ENCODE measurements around the gene ABHD17A.

DNA sequence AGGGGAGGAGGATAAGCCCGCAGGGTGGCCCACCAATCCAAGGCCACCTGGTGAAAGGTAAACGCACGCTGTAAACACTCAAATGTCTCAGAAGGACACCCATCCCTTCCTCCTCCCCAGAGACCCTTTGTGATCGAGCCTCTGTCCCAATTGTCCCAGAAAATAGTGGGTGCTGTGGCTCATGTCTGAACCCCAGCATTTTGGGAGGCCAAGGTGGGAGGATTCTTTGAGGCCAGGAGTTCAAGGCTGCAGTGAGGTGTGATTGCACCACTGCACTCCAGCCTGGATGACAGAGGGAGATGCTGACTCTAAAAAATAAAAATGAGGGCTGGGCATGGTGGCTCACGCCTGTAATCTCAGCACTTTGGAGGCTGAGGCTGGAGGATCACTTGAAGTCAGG lies 3.1 kb upstream of the ABHD17A start:
- TF ChIP-seq, protein P1, sequence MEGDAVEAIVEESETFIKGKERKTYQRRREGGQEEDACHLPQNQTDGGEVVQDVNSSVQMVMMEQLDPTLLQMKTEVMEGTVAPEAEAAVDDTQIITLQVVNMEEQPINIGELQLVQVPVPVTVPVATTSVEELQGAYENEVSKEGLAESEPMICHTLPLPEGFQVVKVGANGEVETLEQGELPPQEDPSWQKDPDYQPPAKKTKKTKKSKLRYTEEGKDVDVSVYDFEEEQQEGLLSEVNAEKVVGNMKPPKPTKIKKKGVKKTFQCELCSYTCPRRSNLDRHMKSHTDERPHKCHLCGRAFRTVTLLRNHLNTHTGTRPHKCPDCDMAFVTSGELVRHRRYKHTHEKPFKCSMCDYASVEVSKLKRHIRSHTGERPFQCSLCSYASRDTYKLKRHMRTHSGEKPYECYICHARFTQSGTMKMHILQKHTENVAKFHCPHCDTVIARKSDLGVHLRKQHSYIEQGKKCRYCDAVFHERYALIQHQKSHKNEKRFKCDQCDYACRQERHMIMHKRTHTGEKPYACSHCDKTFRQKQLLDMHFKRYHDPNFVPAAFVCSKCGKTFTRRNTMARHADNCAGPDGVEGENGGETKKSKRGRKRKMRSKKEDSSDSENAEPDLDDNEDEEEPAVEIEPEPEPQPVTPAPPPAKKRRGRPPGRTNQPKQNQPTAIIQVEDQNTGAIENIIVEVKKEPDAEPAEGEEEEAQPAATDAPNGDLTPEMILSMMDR (IDR thresholded peaks at IDR 0.05): no peak
- TF ChIP-seq POLR2AphosphoS5 (IDR thresholded peaks at IDR 0.05; ENCODE audit: insufficient read depth in 1 of 2, low read depth in 1 of 2): no peak
